Measurements from ENCODE around the gene FBXO24.

Gene FBXO24

GRCh38 chr7:100614308-100614861, 28.3 kb downstream of the FBXO24 start:
- 86% methylated on average over 4 of the region's 6 CpGs for WGBS

GRCh38 chr7:100620239-100620638, 34.1 kb downstream of the FBXO24 start:
- WGBS = 92% methylated on average over 4 of the region's 6 CpGs
- Histone ChIP-seq H3K79me1 (replicated peaks; ENCODE audit: low read length, poor library complexity, severe bottlenecking) (no peaks in the 10 kb centered on the region), H4K8ac (ENCODE audit: low read length) (no peak overlapping the region), H2BK120ac (ENCODE audit: low read depth, low read length) (no peak overlapping the region), H3K23ac (ENCODE audit: low read length in 2 of 2) (no peak overlapping the region), H2BK15ac (ENCODE audit: low read depth, poor library complexity, severe bottlenecking) (no peak overlapping the region), H2BK5ac (ENCODE audit: low read depth, low read length, poor library complexity, severe bottlenecking) (no peak overlapping the region), H2BK12ac (ENCODE audit: low read length in 2 of 2) (no peak overlapping the region), H3K4ac (ENCODE audit: low read depth in 1 of 2, low read length in 2 of 2) (no peak overlapping the region), H2AK5ac (ENCODE audit: low read length, severe bottlenecking) (no peak overlapping the region), H3K14ac (ENCODE audit: low read length in 2 of 2) (no peak overlapping the region), H2AFZ (ENCODE audit: low read depth, low read length) (no peak overlapping the region), H4K91ac (ENCODE audit: low read length) (no peak overlapping the region), H3K18ac (ENCODE audit: low read depth in 1 of 2, low read length in 2 of 2) (no peak overlapping the region), H3K9me3 (ENCODE audit: control insufficient read depth, low read length) (no peaks in the 10 kb centered on the region), H3K36me3 (ENCODE audit: control insufficient read depth in 1 of 2, insufficient read depth in 2 of 2, low read depth in 1 of 2, low read length in 2 of 2) (peaks cover 0 to 22% of the 10 kb centered on the region in 2 experiments), H3K4me1 (ENCODE audit: control insufficient read depth, insufficient read depth, low read depth, low read length) (no peaks in the 10 kb centered on the region), H3K9ac (ENCODE audit: low read length) (no peak overlapping the region), H3K27ac (ENCODE audit: low read length, poor library complexity, severe bottlenecking) (no peak overlapping the region), H3K27me3 (ENCODE audit: control insufficient read depth in 1 of 2, insufficient read depth in 1 of 2, low read length in 2 of 2) (no peaks in the 10 kb centered on the region), H3K4me3 (ENCODE audit: insufficient read depth in 1 of 2, low read depth in 1 of 2, low read length in 2 of 2) (no peak overlapping the region), H3K4me2 (ENCODE audit: low read length, poor library complexity, severe bottlenecking) (no peak overlapping the region)
- no peak for DNase-seq

More at GRCh38 chr7:100614308-100614861, 28.3 kb downstream of the FBXO24 start:
- Histone ChIP-seq H3K36me3 (ENCODE audit: control insufficient read depth in 1 of 2, insufficient read depth in 2 of 2, low read depth in 1 of 2, low read length in 2 of 2) (peaks cover 3 to 9% of the 10 kb centered on the region in 2 experiments), H2BK15ac (ENCODE audit: low read depth, poor library complexity, severe bottlenecking) (no peak overlapping the region), H3K4me3 (ENCODE audit: insufficient read depth in 1 of 2, low read depth in 1 of 2, low read length in 2 of 2) (no peak overlapping the region), H4K8ac (ENCODE audit: low read length) (no peak overlapping the region), H3K9me3 (ENCODE audit: control insufficient read depth, low read length) (no peaks in the 10 kb centered on the region), H3K79me1 (replicated peaks; ENCODE audit: low read length, poor library complexity, severe bottlenecking) (peaks cover 15% of the 10 kb centered on the region), H2BK5ac (ENCODE audit: low read depth, low read length, poor library complexity, severe bottlenecking) (no peak overlapping the region), H2AFZ (ENCODE audit: low read depth, low read length) (no peak overlapping the region), H3K27ac (ENCODE audit: low read length, poor library complexity, severe bottlenecking) (no peak overlapping the region), H3K4me1 (ENCODE audit: control insufficient read depth, insufficient read depth, low read depth, low read length) (peaks cover 13% of the 10 kb centered on the region), H4K91ac (ENCODE audit: low read length) (no peak overlapping the region), H3K18ac (ENCODE audit: low read depth in 1 of 2, low read length in 2 of 2) (no peak overlapping the region), H2BK12ac (ENCODE audit: low read length in 2 of 2) (no peak overlapping the region), H3K27me3 (ENCODE audit: control insufficient read depth in 1 of 2, insufficient read depth in 1 of 2, low read length in 2 of 2) (no peaks in the 10 kb centered on the region), H2AK5ac (ENCODE audit: low read length, severe bottlenecking) (no peak overlapping the region), H3K14ac (ENCODE audit: low read length in 2 of 2) (no peak overlapping the region), H3K23ac (ENCODE audit: low read length in 2 of 2) (no peak overlapping the region), H3K4me2 (ENCODE audit: low read length, poor library complexity, severe bottlenecking) (no peak overlapping the region), H3K9ac (ENCODE audit: low read length) (no peak overlapping the region), H3K4ac (ENCODE audit: low read depth in 1 of 2, low read length in 2 of 2) (no peak overlapping the region), H2BK120ac (ENCODE audit: low read depth, low read length) (no peak overlapping the region)
- no peak for DNase-seq

GRCh38 chr7:100620804-100621203, 34.7 kb downstream of the FBXO24 start:
- Histone ChIP-seq H3K18ac (ENCODE audit: low read depth in 1 of 2, low read length in 2 of 2) (no peak overlapping the region), H3K9me3 (ENCODE audit: control insufficient read depth, low read length) (no peaks in the 10 kb centered on the region), H2BK120ac (ENCODE audit: low read depth, low read length) (no peak overlapping the region), H4K91ac (ENCODE audit: low read length) (no peak overlapping the region), H3K27ac (ENCODE audit: low read length, poor library complexity, severe bottlenecking) (no peak overlapping the region), H3K4ac (ENCODE audit: low read depth in 1 of 2, low read length in 2 of 2) (no peak overlapping the region), H3K14ac (ENCODE audit: low read length in 2 of 2) (no peak overlapping the region), H2BK5ac (ENCODE audit: low read depth, low read length, poor library complexity, severe bottlenecking) (no peak overlapping the region), H4K8ac (ENCODE audit: low read length) (no peak overlapping the region), H2BK15ac (ENCODE audit: low read depth, poor library complexity, severe bottlenecking) (no peak overlapping the region), H3K4me1 (ENCODE audit: control insufficient read depth, insufficient read depth, low read depth, low read length) (no peaks in the 10 kb centered on the region), H2AK5ac (ENCODE audit: low read length, severe bottlenecking) (no peak overlapping the region), H2BK12ac (ENCODE audit: low read length in 2 of 2) (no peak overlapping the region), H3K4me2 (ENCODE audit: low read length, poor library complexity, severe bottlenecking) (no peak overlapping the region), H3K79me1 (replicated peaks; ENCODE audit: low read length, poor library complexity, severe bottlenecking) (no peaks in the 10 kb centered on the region), H3K9ac (ENCODE audit: low read length) (no peak overlapping the region), H3K4me3 (ENCODE audit: insufficient read depth in 1 of 2, low read depth in 1 of 2, low read length in 2 of 2) (no peak overlapping the region), H3K23ac (ENCODE audit: low read length in 2 of 2) (no peak overlapping the region), H3K36me3 (ENCODE audit: control insufficient read depth in 1 of 2, insufficient read depth in 2 of 2, low read depth in 1 of 2, low read length in 2 of 2) (peaks cover 0 to 22% of the 10 kb centered on the region in 2 experiments), H2AFZ (ENCODE audit: low read depth, low read length) (no peak overlapping the region), H3K27me3 (ENCODE audit: control insufficient read depth in 1 of 2, insufficient read depth in 1 of 2, low read length in 2 of 2) (no peaks in the 10 kb centered on the region)
- DNase-seq = no peak
- 94% methylated on average over 23 of the region's 23 CpGs for WGBS

- no peak overlapping the region for H2BK5ac ChIP-seq (ENCODE audit: low read depth, low read length, poor library complexity, severe bottlenecking)
- H3K36me3 ChIP-seq (ENCODE audit: control insufficient read depth in 1 of 2, insufficient read depth in 2 of 2, low read depth in 1 of 2, low read length in 2 of 2) = peaks cover 0 to 20% of the 10 kb centered on the region in 2 experiments
- H4K91ac ChIP-seq (ENCODE audit: low read length) = peak overlapping the region; percentile 1
- H3K9ac ChIP-seq (ENCODE audit: low read length) = no peak overlapping the region
- no peaks in the 10 kb centered on the region for H3K9me3 ChIP-seq (ENCODE audit: control insufficient read depth, low read length)
- WGBS = 71% methylated on average over 8 of the region's 8 CpGs
- no peak overlapping the region for H3K23ac ChIP-seq (ENCODE audit: low read length in 2 of 2)
- no peak overlapping the region for H2BK12ac ChIP-seq (ENCODE audit: low read length in 2 of 2)
- no peak overlapping the region for H2AFZ ChIP-seq (ENCODE audit: low read depth, low read length)
- H3K79me1 ChIP-seq (replicated peaks; ENCODE audit: low read length, poor library complexity, severe bottlenecking) = no peaks in the 10 kb centered on the region
- H3K4me2 ChIP-seq (ENCODE audit: low read length, poor library complexity, severe bottlenecking) = no peak overlapping the region
- no peak overlapping the region for H2BK15ac ChIP-seq (ENCODE audit: low read depth, poor library complexity, severe bottlenecking)
- no peak overlapping the region for H3K4me3 ChIP-seq (ENCODE audit: insufficient read depth in 1 of 2, low read depth in 1 of 2, low read length in 2 of 2)
- no peaks in the 10 kb centered on the region for H3K27me3 ChIP-seq (ENCODE audit: control insufficient read depth in 1 of 2, insufficient read depth in 1 of 2, low read length in 2 of 2)
- H2BK120ac ChIP-seq (ENCODE audit: low read depth, low read length) = no peak overlapping the region
- peak; percentile 14 for DNase-seq
- peaks cover 4% of the 10 kb centered on the region for H3K4me1 ChIP-seq (ENCODE audit: control insufficient read depth, insufficient read depth, low read depth, low read length)
- H3K4ac ChIP-seq (ENCODE audit: low read depth in 1 of 2, low read length in 2 of 2) = no peak overlapping the region
- no peak overlapping the region for H3K27ac ChIP-seq (ENCODE audit: low read length, poor library complexity, severe bottlenecking)
- H3K18ac ChIP-seq (ENCODE audit: low read depth in 1 of 2, low read length in 2 of 2) = no peak overlapping the region
- H4K8ac ChIP-seq (ENCODE audit: low read length) = peak overlapping the region; percentile 47
- H2AK5ac ChIP-seq (ENCODE audit: low read length, severe bottlenecking) = no peak overlapping the region
- no peak overlapping the region for H3K14ac ChIP-seq (ENCODE audit: low read length in 2 of 2)
Measured at GRCh38 chr7:100621554-100621953, 35.4 kb downstream of the FBXO24 start.
